GM20000 (cell line): ENCODE measurements around the gene MBNL2.
"Not testable (repeated sequence)": the region's sequence is repeated elsewhere in the genome, so short reads cannot be mapped to it uniquely, and the experiment has no call there.

ENCODE experiments used
- DNase-seq: peaks from one replicate; pipeline ENCODE4 v3.0.0; 2012; ENCODE audit warnings: low spot score
- CTCF ChIP-seq: IDR thresholded peaks from 2 replicates; pipeline ENCODE4 v1.5.1; 2012; ENCODE audit warnings: mild to moderate bottlenecking, control low read depth; ENCODE audit errors: extremely low read depth, missing control alignments

Gene MBNL2

DNA sequence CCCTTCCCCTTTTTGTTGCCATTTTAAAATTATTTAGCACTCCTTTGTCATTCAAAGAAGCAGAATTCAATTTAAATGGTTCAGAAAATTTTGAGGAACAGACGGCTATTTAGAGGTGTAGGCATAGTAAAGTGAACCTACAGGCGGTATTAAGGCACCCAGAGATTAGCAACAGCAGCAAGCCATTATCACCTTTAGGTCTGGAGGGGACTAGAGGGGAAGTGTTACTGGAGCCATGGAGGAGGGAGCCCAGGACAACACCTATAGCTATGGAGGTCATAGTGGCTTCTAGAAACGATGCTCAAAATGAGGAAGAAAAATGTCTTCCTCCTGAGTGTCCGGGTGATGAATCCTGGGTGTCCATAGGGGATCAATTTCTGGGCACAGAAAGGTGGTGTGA is 25.8 kb upstream of the MBNL2 start:
- TF ChIP-seq CTCF: no peak
- no peak for DNase-seq

DNA sequence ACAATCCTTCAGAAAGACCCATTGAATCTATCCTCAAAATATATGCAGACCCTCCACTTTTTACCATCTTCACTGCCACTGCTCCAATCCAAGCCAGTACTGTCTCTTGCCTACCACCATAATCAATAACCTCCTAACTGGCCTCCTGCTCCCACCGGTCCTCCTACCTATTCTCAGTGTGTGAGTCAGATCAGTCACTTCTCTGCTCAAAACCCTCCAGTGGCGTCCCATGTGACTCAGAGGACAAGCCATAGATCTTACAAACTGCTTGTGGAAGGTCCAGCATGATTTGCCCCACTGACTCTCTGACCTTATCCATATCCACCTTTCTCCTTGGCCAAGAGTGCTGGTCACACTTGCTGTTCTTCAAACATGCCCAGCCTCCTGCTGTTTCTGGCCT is 23.4 kb upstream of the MBNL2 start:
- no peak for TF ChIP-seq CTCF
- DNase-seq: no peak

DNA sequence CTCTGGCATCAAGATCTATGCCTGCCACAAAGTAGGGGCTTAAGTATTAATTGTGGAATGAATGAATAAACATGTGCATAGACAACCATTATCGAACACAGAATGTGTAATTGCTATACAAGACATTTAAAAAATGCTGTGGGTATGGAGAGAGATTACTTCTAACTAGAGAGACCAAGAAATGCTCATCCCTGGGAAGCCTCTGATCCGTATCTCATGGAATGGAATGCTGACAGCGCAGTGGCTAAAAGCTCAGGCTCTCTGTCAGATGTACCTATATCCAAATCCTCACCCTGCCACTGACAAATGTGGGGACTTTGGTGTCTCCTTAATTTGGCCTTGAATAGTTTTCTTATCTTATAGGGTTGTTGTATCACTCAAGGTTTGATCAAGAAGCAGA is 22.7 kb upstream of the MBNL2 start:
- DNase-seq: no peak
- no peak for TF ChIP-seq CTCF

GRCh38 chr13:97200081-97200942 is 21.8 kb upstream of the MBNL2 start:
- no peak for TF ChIP-seq CTCF

DNA sequence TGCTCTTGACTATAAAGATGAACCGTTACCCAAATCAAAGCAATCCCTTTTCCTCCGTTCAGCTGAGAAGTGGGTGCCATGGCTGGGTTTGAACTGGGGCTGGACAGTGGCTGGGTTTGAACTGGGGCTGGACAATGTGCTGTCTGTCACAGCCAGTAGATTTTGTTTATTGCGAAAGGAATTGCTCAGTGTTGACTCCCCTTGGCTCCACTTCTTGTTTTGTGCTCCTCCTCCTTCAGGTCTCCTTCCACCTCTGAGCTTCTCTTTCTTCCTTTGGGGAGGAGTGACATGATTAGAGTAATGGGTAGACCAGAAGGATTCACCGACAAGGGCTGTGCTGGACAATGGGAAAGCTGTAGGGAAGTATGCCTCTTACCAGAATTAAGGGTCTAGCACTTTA is 19.4 kb upstream of the MBNL2 start:
- DNase-seq: no peak
- TF ChIP-seq CTCF: no peak

More at GRCh38 chr13:97200081-97200942, 21.8 kb upstream of the MBNL2 start:
- DNase-seq: no peak

- no peak for TF ChIP-seq CTCF
- no peak for DNase-seq
These were observed 16.7 kb upstream of the MBNL2 start for GRCh38 chr13:97205465-97205864.

DNA sequence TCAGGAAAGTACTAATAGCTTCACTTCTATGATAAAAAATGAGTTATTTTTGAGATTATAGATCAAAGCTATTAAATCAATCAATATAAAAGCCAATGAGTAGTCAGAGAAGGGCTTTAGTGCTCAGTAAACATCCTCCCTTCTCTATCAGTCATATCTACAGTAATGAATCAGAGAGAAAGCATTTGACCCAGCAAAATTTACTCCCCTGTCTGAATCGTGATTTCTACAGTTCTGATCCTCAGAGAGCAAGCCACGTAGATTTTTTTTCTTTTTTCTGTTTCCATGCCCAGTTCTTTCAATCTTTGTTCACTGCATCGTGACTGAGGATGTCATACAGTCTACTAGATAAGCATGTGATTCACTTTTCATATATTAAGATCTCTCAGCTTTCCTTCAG is 16.2 kb upstream of the MBNL2 start:
- no peak for DNase-seq
- no peak for TF ChIP-seq CTCF

DNA sequence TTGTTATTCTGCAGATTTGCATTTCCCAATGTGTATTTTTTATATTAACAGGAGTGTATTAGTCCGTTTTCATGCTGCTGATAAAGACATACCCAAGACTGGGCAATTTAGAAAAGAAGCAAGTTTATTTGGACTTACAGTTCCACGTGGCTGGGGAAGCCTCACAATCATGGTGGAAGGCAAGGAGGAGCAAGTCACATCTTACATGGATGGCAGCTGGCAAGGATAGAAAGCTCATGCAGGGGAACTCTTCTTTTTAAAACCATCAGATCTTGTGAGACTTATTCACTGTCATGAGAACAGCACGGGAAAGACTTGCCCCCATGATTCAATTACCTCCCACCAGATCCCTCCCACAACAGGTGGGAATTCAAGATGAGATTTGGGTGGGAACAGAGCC is 14.9 kb upstream of the MBNL2 start:
- not testable (repeated sequence) for DNase-seq
